Glomerular visceral epithelial cell (primary cell): Measurements from ENCODE around the gene APLP1.
"Not testable (repeated sequence)": the region's sequence is repeated elsewhere in the genome, so short reads cannot be mapped to it uniquely, and the experiment has no call there.

Experiments used
- DNase-seq: peaks from one replicate; pipeline ENCODE4 v3.0.0-alpha.2; 2016; ENCODE audit errors: extremely low spot score

The APLP1 gene

DNA sequence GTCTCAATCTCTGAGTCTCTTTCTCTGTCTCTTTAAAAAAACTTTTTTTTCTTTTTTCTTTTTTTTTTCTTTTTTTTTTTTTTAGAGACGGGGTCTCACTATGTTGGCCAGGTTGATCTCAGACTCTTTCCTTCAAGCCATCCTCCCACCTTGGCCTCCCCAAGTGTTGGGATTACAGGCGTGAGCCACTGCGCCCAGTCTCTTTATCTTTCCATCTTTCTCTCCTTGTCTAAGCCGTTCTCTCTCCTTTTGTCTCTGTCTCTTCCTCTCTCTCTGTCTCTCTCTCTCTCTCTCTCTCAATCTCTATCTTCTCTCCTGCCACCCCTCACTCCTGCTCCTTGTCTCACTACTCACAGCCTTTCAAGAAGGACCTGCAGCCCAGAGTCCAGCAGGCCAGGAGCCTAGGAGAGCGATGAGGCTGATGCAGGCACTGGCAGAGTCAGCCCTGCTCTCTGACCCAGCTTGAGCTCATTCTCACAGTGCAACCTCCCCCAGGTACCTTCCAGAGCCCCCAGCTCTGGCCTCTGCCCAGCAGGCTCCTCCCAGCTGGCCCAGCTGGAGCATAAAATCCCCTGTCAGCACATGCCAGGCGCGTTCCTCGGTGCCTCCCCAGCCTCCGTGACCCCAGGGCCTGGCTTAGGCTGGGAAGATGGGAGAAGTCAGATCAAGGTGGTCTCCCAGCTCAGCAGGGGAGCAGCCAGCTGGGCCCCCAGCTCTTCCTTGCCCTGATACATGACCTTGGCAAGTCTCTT lies 16.2 kb upstream of the APLP1 start, which contains the start of gene NPHS1:
Gene NPHS1, minus strand, starts transcription at position 476 of the 752 bp plus-strand sequence. CDS start 667 bp downstream, outside the sequence.
- DNase-seq: no peak

DNA sequence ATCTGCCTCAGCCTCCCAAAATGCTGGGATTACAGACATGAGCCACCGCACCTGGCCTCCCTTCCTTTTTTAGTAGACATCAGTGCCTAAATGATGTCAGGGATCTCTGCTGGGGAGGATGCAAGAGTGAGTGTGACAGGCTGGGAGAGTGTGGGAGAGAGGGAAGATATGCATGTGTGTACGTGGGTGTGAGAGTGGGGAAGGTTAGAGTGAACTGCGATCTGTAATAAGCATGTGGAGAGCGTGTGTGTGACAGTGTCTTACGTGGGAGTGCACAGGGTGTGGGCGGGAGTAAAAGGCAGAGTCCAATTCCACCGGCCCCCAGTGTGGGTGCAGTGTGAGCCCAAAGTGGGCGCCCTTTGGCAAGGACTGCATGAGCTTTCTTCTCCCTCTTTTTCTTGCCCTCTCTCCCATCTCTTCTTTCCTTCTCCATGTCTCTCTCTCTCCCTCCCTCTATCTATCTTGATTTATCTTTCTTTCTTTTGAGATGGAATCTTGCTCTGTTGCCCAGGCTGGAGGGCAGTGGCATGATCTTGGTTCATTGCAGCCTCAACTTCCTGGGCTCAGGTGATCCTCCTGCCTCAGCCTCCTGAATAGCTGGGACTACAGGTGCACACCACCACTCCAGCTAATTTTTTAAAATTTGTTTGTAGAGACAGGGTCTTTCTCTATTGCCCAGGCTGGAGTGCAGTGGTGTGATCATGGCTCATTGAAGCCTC lies 15.2 kb upstream of the APLP1 start:
- DNase-seq: no peak

DNA sequence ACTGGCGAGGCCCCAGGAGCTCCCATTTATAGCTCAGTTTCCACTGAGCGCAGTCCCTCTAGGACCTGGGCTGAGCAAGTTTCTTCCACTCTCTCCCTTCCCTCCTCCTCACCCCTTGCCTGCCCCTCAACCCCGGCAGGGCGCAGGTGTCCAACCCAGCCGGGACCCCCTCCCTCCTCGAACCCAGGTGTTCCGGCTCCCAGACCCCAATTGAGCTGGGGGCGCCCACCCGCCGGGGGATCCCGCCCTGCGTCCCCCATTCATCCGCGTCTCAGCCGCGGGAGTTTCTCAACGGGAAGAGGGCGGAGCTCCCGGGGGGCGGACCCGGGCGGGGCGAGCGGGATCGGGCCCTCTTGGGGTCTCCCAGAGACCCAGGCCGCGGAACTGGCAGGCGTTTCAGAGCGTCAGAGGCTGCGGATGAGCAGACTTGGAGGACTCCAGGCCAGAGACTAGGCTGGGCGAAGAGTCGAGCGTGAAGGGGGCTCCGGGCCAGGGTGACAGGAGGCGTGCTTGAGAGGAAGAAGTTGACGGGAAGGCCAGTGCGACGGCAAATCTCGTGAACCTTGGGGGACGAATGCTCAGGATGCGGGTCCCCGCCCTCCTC lies 11.7 kb upstream of the APLP1 start, which contains the start of gene KIRREL2:
Gene KIRREL2, plus strand, starts transcription at position 366 of the 604 bp plus-strand sequence. Its CDS starts 209 bp downstream, at position 575.
- no peak for DNase-seq

DNA sequence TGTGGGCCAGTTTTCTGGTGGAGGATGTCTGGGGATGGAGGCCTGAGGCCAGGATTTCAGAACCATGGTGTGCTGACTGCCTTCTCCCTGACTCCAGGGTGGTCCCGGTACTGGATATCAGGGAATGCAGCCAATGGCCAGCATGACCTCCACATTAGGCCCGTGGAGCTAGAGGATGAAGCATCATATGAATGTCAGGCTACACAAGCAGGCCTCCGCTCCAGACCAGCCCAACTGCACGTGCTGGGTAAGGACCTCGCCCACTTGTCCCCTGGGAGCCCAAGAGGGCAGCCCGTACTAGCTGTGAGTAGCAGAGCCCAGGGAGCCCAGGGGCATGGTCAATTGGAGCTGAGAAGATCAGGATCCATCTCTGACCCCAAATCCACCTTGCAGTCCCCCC lies 10.1 kb upstream of the APLP1 start:
- no peak for DNase-seq

DNA sequence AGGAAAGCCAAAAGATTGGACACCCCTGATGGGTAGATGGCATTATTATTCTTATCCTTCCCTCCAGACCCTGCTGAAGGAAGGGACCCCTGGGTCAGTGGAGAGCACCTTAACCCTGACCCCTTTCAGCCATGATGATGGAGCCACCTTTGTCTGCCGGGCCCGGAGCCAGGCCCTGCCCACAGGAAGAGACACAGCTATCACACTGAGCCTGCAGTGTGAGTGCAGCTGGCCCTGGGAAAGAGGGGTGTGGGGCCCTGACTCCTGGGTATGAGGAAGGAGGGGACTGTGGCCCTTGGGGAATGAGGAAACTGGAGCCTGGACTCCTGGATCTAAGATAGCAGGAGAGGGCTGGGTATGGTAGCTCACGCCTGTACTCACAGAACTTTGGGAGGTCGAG lies 9.0 kb upstream of the APLP1 start:
- DNase-seq: no peak

DNA sequence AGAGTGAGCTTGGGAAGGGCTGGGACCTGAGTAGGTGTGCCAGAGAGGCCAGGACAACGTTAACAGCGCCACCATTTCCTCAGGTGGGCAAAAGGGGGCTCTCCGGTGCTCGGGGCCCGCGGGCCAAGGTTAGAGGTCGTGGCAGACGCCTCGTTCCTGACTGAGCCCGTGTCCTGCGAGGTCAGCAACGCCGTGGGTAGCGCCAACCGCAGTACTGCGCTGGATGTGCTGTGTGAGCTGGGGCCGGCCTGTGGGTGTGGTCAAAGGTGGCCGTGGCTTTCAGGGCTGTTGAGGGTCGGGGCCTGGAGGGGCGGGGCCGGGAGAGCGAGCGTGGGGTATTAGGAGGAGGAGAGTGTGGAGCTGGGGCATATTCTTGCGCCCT lies 7.9 kb upstream of the APLP1 start:
- DNase-seq: no peak

DNA sequence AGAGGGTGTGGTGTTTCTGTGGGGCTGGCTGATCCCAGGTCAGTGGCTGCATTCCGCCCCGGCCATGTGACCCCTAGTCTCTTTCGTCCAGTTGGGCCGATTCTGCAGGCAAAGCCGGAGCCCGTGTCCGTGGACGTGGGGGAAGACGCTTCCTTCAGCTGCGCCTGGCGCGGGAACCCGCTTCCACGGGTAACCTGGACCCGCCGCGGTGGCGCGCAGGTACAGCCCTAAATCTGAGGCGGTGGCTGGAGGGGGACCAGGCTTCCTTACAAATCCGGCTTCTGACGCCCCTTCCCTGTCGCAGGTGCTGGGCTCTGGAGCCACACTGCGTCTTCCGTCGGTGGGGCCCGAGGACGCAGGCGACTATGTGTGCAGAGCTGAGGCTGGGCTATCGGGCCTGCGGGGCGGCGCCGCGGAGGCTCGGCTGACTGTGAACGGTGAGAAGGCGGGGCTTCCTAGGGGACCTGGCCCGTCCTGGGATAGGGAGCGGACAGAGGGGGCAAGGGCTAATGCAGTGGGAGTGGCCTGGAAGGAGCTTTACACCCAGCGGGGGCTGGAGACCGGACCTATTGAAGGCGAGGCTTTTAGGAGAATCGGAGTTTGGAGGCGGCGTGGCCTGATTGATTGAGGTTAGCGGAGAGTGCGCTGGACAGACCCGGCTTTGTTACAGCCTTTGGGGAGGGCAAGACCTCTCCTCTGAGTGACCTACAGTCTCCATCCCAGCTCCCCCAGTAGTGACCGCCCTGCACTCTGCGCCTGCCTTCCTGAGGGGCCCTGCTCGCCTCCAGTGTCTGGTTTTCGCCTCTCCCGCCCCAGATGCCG lies 7.3 kb upstream of the APLP1 start:
- DNase-seq: no peak

DNA sequence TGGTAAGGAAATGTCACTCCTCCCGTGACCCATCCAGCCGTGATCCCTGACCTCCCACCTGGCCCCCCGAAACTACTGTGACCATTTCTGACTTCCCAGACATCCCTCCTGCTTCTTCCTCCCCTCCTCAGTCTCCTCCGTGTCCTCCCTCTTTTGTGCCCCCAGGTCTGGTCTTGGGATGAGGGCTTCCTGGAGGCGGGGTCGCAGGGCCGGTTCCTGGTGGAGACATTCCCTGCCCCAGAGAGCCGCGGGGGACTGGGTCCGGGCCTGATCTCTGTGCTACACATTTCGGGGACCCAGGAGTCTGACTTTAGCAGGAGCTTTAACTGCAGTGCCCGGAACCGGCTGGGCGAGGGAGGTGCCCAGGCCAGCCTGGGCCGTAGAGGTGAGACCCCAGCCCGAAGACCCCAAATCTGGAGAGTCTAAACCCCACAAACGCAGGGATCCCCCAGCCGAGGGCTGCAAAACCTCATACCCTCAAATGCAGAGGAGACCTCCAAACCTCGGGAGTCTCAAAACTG lies 6.7 kb upstream of the APLP1 start:
- no peak for DNase-seq

DNA sequence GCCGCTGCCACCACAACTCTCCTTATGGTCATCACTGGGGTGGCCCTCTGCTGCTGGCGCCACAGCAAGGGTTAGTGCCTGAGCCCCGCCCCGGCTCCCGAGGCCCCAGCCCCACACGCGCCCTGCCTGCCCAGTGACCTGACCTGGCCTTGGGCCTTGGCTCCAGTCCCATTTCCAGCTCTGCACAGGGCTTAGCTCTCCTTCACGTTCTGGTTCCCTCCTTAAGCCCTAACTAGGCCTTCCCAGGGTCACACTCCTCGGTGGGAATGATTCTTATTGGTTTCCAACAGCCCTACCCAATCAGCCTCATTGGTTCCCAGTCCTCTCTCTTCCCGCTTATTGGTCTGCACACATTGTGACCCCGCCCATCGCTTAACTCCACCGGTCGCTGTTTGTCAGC lies 5.8 kb upstream of the APLP1 start:
- DNase-seq: no peak

DNA sequence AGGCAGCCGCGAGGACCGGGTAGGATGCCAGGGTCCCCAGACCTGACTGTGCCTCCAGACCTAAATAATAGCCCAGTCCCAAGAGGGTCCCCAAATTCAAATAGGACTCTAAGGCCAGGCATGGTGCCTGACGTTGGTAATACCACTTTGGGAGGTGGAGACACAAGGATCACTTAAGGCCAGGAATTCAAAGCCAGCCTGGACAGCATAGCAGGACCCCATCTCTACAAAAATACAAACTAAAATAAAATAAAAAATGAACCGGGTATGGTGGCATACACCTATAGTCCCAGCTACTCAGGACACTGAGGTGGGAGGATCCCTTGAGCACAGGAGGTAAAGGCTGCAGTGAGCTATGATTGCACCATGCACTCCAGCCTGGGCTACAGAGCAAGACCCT lies 5.4 kb upstream of the APLP1 start:
- DNase-seq: no peak

DNA sequence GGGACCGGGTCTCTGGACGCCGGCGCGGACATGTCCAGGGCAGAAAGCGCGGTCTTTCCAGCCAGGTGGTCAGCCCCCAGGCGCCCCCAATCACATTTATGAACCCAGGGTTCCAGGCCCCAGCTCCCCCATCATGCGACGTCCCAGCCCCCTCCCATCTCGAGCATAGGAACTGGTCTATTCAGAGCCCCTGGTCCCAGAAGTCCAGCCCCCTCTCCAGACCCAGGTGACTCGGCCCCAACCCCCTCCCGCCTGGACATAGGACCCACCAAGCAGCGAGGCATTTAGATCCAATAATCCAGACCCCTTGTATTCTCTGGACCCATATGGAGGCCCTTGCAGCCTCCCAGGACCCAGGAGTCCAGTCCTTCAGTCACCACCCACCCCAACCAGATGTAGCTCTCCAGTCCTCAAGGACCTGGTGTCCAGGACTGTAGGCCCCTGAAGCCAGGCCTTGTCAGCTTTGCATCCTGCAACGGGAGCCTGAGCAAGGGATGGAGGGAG lies 501 bp downstream of the APLP1 start:
- no peak for DNase-seq

DNA sequence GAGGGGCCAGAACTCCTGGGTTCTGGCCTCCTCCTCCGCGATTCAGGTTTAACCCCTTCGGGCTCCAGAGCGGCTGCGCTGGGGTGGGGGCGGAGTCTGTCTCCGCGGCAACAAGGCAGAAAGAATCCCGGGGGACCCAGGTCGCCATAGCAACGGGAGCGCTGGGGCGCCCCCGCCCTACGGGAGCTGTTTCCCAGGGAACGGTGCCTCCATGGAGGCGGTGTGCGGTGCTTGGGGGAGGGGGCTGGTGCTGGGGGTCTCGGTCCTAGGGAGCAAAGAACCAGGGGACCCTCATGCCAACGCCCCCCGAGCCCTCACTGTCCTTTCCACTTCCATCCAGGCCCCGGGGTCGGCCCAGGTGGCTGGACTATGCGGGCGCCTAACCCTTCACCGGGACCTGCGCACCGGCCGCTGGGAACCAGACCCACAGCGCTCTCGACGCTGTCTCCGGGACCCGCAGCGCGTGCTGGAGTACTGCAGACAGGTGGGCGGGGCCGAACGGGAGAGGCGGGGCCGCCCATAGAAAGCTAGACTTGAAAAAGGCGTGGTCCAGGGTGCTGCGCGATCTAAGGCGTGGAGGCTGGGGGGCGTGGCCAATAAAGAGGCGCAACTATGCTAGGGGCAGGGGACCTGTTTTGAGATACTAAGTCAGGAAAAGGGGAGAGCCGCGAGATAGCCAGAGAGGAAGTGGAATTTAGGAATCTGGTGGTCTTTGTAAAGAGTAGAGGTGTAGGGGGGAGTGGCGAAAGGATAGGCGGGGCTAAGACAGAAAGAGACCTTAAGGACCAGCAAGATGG lies 1.2 kb downstream of the APLP1 start:
- DNase-seq: peak; percentile 54

DNA sequence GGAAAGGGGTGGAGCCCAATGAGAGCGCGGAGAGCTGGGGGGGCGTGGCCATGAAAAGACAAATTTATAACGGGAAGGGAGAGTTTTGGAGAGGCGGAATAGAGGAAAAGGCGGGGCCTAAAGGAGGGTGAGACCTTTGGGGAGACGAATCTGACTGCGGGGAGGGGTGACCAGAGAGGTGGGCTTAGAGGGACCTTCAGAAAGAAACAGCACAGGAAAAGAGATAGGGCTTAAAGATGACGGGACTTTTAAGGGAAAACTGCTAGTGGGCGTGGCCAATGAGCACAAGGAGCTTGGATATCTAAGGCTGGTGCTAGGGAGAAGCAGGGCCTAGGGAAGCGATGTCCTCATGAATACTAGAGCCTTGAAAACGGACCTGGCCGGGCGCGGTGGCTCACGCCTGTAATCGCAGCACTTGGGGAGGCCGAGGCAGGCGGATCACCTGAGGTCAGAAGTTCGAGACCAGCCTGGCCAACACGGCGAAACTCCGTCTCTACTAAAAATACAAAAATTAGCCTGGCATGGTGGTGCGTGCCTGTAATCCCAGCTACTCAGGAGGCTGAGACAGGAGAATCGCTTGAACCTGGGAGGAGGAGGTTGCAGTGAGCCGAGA lies 1.9 kb downstream of the APLP1 start:
- DNase-seq: not testable (repeated sequence)

DNA sequence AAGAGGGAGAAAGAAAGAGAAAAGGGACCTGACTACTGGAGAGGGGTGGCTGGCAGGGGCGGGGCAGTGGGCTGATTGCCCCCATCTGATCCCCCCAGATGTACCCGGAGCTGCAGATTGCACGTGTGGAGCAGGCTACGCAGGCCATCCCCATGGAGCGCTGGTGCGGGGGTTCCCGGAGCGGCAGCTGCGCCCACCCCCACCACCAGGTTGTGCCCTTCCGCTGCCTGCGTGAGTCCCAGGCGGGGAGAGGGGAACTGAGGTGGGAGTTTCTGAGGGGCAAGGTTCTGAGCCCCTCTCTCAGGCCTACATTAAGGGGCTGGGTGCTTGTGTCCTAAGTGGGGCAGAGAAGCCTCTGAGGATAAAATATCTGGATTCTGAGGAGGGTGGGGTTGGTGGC lies 2.4 kb downstream of the APLP1 start:
- no peak for DNase-seq

DNA sequence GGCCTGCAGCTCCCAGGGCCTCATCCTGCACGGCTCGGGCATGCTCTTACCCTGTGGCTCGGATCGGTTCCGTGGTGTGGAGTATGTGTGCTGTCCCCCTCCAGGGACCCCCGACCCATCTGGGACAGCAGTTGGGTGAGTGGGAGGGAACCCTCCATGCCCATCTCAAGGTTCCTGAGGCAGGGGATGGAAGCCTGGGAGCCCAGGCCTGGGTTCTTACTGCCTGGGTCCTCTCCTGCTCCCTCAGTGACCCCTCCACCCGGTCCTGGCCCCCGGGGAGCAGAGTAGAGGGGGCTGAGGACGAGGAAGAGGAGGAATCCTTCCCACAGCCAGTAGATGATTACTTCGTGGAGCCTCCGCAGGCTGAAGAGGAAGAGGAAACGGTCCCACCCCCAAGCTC lies 3.2 kb downstream of the APLP1 start:
- DNase-seq: no peak

DNA sequence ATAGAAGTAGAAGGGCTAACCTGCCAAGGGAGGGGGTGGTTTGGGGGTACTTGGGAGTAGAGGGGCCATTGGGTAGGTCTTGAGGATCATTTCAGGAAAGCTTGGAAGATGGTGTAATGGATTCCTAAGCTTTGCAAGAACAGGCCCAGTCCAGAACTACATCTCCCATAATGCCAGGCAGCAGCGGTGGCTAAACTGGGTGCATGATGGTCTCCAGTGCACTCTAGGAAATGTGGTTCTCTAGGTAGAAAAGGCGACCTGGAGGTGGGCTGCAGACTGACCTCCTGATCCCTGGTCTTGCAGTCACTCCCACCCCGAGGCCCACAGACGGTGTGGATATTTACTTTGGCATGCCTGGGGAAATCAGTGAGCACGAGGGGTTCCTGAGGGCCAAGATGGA lies 3.8 kb downstream of the APLP1 start:
- DNase-seq: no peak

DNA sequence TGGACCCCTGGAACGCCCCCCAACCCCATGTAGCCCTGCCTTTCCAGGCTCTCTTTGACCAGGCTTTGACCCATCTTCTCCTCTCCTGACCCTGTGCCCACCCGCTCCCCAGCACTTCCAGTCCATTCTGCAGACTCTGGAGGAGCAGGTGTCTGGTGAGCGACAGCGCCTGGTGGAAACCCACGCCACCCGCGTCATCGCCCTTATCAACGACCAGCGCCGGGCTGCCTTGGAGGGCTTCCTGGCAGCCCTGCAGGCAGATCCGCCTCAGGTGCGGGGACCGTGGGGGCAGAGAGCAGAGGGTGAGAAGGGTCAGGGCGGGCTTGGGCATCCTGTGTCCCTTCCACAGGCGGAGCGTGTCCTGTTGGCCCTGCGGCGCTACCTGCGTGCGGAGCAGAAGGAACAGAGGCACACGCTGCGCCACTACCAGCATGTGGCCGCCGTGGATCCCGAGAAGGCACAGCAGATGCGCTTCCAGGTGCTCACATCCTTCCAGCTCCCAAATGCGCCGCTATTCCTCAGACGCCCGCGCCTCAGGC lies 6.1 kb downstream of the APLP1 start:
- DNase-seq: no peak

DNA sequence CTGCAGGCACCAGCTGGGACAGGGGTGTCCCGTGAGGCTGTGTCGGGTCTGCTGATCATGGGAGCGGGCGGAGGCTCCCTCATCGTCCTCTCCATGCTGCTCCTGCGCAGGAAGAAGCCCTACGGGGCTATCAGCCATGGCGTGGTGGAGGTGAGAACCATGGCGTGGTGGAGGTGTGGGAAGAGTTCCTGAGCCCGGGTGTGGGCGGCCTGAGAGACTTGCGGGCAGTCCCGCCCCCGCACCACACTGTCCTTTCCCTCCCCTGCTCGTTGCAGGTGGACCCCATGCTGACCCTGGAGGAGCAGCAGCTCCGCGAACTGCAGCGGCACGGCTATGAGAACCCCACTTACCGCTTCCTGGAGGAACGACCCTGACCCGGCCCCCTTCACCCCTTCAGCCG lies 10.7 kb downstream of the APLP1 start:
- no peak for DNase-seq

DNA sequence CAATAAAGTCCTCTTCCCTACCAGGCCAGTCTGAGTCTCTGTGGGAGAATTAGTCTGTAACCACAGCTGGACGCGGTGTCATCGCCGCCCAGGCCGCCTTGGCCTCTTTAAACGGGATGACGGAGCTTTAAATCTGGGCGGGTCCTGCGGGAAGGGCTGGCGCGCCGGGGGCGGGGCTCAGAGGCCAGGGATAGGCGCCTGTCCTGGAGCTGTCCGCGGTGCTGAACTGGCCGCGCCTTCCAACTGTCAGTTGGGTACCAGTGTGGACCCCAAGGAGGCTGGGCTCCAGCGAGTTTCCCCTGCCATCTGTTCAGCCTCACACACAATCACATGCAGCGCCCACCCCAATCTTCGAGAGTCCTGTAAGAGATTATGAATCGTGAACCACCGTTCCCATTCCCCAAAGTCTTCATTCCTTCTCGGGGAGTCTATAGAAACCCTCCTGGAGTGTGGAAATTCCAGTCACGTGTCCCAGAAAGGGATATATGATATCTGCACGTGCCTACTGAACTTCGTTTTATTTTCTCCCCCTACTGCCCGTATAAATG lies 11.5 kb downstream of the APLP1 start:
- peak; percentile 91 for DNase-seq
